ENCODE measurements around the gene DIS3L2.

DIS3L2 gene

GRCh38 chr2:232139786-232140562 lies 178.5 kb downstream of the DIS3L2 start:
- no peak for TF ChIP-seq CTCF (IDR thresholded peaks at IDR 0.05; ENCODE audit: insufficient read depth, low read depth, low read length, missing control alignments)
- H3K4me3 ChIP-seq (ENCODE audit: low read length), result no peak overlapping the region
- DNase-seq (ENCODE audit: low read depth), result no peak

GRCh38 chr2:232141591-232141990 lies 180.1 kb downstream of the DIS3L2 start:
- no peak for DNase-seq (ENCODE audit: low read depth)
- TF ChIP-seq CTCF (IDR thresholded peaks at IDR 0.05; ENCODE audit: insufficient read depth, low read depth, low read length, missing control alignments), result no peak
- no peak overlapping the region for H3K4me3 ChIP-seq (ENCODE audit: low read length)

- peak; percentile 76 for TF ChIP-seq CTCF (IDR thresholded peaks at IDR 0.05; ENCODE audit: insufficient read depth, low read depth, low read length, missing control alignments)
- H3K4me3 ChIP-seq (ENCODE audit: low read length), result no peak overlapping the region
- peak; percentile 44 for DNase-seq (ENCODE audit: low read depth)
Measured at GRCh38 chr2:232142049-232142448, 180.5 kb downstream of the DIS3L2 start.

GRCh38 chr2:232142502-232142901 lies 181.0 kb downstream of the DIS3L2 start:
- no peak for TF ChIP-seq CTCF (IDR thresholded peaks at IDR 0.05; ENCODE audit: insufficient read depth, low read depth, low read length, missing control alignments)
- no peak overlapping the region for H3K4me3 ChIP-seq (ENCODE audit: low read length)
- no peak for DNase-seq (ENCODE audit: low read depth)

- TF ChIP-seq CTCF (IDR thresholded peaks at IDR 0.05; ENCODE audit: insufficient read depth, low read depth, low read length, missing control alignments), result no peak
- peak; percentile 13 for DNase-seq (ENCODE audit: low read depth)
Measured at GRCh38 chr2:232146294-232146693, 184.8 kb downstream of the DIS3L2 start.

GRCh38 chr2:232147440-232148077 lies 186.0 kb downstream of the DIS3L2 start:
- no peak overlapping the region for H3K4me3 ChIP-seq (ENCODE audit: low read length)
- DNase-seq (ENCODE audit: low read depth), result no peak
- no peak for TF ChIP-seq CTCF (IDR thresholded peaks at IDR 0.05; ENCODE audit: insufficient read depth, low read depth, low read length, missing control alignments)

More at GRCh38 chr2:232146294-232146693, 184.8 kb downstream of the DIS3L2 start:
- no peak overlapping the region for H3K4me3 ChIP-seq (ENCODE audit: low read length)
